ENCODE results near the gene USP32.
"Not testable (repeated sequence)": the region's sequence is repeated elsewhere in the genome, so short reads cannot be mapped to it uniquely, and the experiment has no call there.

Gene USP32

DNA sequence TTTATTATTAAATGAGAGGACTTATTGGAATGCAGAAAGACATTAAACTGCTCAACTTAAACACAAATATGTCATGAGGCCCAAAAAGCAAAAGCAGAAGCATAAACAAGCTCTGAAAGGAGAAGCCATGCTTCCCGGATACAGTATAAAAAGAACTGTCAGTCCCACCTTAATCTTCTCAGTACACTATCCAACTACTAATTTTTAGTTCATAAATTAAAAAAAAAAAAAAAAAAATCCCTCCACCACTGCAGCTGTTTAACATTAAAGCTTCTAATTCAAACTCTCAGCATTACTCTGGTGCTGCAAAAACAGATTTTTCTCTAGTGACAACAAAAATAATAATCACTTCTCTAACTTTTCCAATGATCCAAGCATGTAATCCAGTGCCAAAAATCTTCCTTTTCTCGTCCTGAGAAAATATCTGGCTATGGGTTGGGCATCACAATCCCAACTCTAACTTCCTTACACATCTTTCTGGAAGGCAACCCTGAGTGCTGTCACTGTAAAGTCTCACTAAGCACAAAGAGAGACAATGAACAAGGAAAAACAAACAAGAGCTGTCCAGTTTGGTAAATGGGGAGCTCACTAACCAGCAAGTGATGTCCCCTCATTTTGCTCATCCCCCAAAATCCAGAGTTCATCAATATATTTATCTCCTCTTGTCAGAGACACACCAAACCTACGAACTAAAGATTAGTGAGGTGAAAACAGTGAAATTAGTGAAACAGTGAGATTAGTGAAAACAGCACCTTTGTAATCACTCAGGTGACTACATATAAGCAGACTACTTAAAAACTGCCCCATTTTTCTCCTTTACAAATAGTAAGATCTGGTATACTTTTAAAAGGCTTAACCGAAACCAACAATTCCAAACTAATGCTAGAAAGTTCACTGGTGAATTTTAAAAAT, 5.5 kb downstream of the USP32 start:
- TF ChIP-seq EZH2 (IDR thresholded peaks at IDR 0.05; ENCODE audit: borderline replicate concordance, low read length) = no peak
- TF ChIP-seq, protein P1, sequence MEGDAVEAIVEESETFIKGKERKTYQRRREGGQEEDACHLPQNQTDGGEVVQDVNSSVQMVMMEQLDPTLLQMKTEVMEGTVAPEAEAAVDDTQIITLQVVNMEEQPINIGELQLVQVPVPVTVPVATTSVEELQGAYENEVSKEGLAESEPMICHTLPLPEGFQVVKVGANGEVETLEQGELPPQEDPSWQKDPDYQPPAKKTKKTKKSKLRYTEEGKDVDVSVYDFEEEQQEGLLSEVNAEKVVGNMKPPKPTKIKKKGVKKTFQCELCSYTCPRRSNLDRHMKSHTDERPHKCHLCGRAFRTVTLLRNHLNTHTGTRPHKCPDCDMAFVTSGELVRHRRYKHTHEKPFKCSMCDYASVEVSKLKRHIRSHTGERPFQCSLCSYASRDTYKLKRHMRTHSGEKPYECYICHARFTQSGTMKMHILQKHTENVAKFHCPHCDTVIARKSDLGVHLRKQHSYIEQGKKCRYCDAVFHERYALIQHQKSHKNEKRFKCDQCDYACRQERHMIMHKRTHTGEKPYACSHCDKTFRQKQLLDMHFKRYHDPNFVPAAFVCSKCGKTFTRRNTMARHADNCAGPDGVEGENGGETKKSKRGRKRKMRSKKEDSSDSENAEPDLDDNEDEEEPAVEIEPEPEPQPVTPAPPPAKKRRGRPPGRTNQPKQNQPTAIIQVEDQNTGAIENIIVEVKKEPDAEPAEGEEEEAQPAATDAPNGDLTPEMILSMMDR (IDR thresholded peaks at IDR 0.05; ENCODE audit: low read length) = no peak
- Histone ChIP-seq H3K27me3 (ENCODE audit: insufficient read depth, low read length) (no peaks in the 10 kb centered on the region), H3K4me3 (ENCODE audit: low read depth, low read length, poor library complexity, severe bottlenecking) (no peak overlapping the region), H2AFZ (ENCODE audit: low read length) (no peak overlapping the region), H3K4me1 (ENCODE audit: insufficient read depth, low read length, severe bottlenecking) (peaks cover 35% of the 10 kb centered on the region), H3K9ac (ENCODE audit: low read length) (no peak overlapping the region), H3F3A (ENCODE audit: insufficient read depth, low read length) (no peaks in the 10 kb centered on the region), H3K79me2 (ENCODE audit: insufficient read depth, low read length) (peaks cover 32% of the 10 kb centered on the region), H3K4me2 (ENCODE audit: low read length) (no peak overlapping the region), H3K9me3 (ENCODE audit: low read length) (no peaks in the 10 kb centered on the region), H3K9me2 (ENCODE audit: low read depth, low read length) (no peaks in the 10 kb centered on the region), H4K20me1 (ENCODE audit: insufficient read depth, low read length) (no peaks in the 10 kb centered on the region), H3K36me3 (ENCODE audit: insufficient read depth, low read length) (no peaks in the 10 kb centered on the region; the same call in 1 of the 2 replicates), H3K27ac (ENCODE audit: low read depth, low read length, poor library complexity, severe bottlenecking) (no peak overlapping the region)

DNA sequence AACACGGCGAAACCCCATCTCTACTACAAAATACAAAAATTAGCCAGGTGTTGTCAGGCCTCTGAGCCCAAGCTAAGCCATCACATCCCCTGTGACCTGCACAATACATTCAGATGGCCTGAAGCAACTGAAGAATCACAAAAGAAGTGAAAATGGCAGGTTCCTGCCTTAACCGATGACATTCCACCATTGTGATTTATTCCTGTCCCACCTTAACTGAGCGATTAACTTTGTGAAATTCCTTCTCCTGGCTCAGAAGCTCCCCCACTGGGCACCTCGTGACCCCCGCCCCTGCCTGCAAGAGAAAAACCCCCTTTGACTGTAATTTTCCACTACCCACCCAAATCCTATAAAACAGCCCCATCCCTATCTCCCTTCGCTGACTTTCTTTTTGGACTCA, 7.0 kb downstream of the USP32 start:
- H3K79me2 ChIP-seq (ENCODE audit: insufficient read depth, low read length) = peaks cover 29% of the 10 kb centered on the region

DNA sequence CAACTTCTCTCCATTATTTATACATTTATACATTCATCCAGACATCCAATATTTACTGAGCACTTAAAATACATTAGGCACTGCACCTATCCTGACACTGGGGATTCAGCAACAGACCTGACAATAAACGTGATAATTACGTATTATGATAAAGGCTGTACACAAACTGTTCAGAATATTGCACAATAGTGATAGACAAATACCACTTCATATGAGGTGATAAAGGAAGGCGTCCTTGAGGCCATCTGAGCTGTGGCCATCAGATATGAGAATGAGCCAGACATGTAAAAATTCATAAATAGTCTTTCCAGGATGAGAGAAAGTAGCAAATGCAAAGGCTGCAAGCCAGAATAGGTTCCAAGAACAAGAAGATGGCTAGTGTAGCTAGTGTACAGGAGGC, 8.6 kb downstream of the USP32 start:
- Histone ChIP-seq H3F3A (ENCODE audit: insufficient read depth, low read length) (no peaks in the 10 kb centered on the region), H3K9me3 (ENCODE audit: low read length) (no peaks in the 10 kb centered on the region), H3K79me2 (ENCODE audit: insufficient read depth, low read length) (peaks cover 28% of the 10 kb centered on the region), H3K4me3 (ENCODE audit: low read depth, low read length, poor library complexity, severe bottlenecking) (no peak overlapping the region), H4K20me1 (ENCODE audit: insufficient read depth, low read length) (no peaks in the 10 kb centered on the region), H3K4me2 (ENCODE audit: low read length) (no peak overlapping the region), H3K9me2 (ENCODE audit: low read depth, low read length) (no peaks in the 10 kb centered on the region), H3K9ac (ENCODE audit: low read length) (no peak overlapping the region), H3K27ac (ENCODE audit: low read depth, low read length, poor library complexity, severe bottlenecking) (no peak overlapping the region), H3K27me3 (ENCODE audit: insufficient read depth, low read length) (no peaks in the 10 kb centered on the region), H3K36me3 (ENCODE audit: insufficient read depth, low read length) (no peaks in the 10 kb centered on the region; the same call in 1 of the 2 replicates), H3K4me1 (ENCODE audit: insufficient read depth, low read length, severe bottlenecking) (peaks cover 16% of the 10 kb centered on the region), H2AFZ (ENCODE audit: low read length) (no peak overlapping the region)
- TF ChIP-seq, protein P1 (IDR thresholded peaks at IDR 0.05; ENCODE audit: low read length) = no peak
- TF ChIP-seq EZH2 (IDR thresholded peaks at IDR 0.05; ENCODE audit: borderline replicate concordance, low read length) = no peak

More for the DNA sequence above, 7.0 kb downstream of the USP32 start:
- not testable (repeated sequence) for H2AFZ ChIP-seq (ENCODE audit: low read length); H3K27ac ChIP-seq (ENCODE audit: low read depth, low read length, poor library complexity, severe bottlenecking); H3K4me2 ChIP-seq (ENCODE audit: low read length); H3K9me2 ChIP-seq (ENCODE audit: low read depth, low read length); H3K4me3 ChIP-seq (ENCODE audit: low read depth, low read length, poor library complexity, severe bottlenecking); H4K20me1 ChIP-seq (ENCODE audit: insufficient read depth, low read length); H3K36me3 ChIP-seq (ENCODE audit: insufficient read depth, low read length); H3K9me3 ChIP-seq (ENCODE audit: low read length); H3K27me3 ChIP-seq (ENCODE audit: insufficient read depth, low read length); H3K9ac ChIP-seq (ENCODE audit: low read length); H3F3A ChIP-seq (ENCODE audit: insufficient read depth, low read length)
- H3K4me1 ChIP-seq (ENCODE audit: insufficient read depth, low read length, severe bottlenecking) = peaks cover 21% of the 10 kb centered on the region

Measured in OCI-LY1 (cell line).